Kidney (tissue), 14 donors: ENCODE measurements around the gene RGS3. TPM values are rescaled to one million over a fixed set of nuclear protein-coding genes. Genes with fewer than 3 reads are reported as not detected.

Source experiments
- DNase-seq, 5 donors: peaks; one replicate each; pipeline ENCODE4 v3.0.0-alpha.2; 2013 to 2020
- FAIRE-seq: peaks from 2 replicates; lab custom pipeline; 2012; peaks lifted over from hg19 to GRCh38; lab: Jason Lieb, UNC
- H3K27ac ChIP-seq, 2 donors: one replicate each; pipeline ENCODE4 v1.7.0; 2013; ENCODE audit warnings: low read depth in 2 of 2, low read length in 2 of 2, inconsistent platforms in 1 of 2
- H3K27me3 ChIP-seq: one replicate; pipeline ENCODE4 v1.7.1; 2013; ENCODE audit warnings: low read length, inconsistent platforms; ENCODE audit not compliant: control insufficient read depth, insufficient read depth
- H3K36me3 ChIP-seq, 3 donors: one replicate each; pipeline versions ENCODE4 v1.7.0 to v1.7.1; 2013; ENCODE audit warnings: low read length in 3 of 3, control low read depth in 1 of 3, inconsistent platforms in 1 of 3; ENCODE audit not compliant: insufficient read depth in 3 of 3, control insufficient read depth in 2 of 3
- H3K4me1 ChIP-seq, 3 donors: one replicate each; pipeline versions ENCODE4 v1.7.0 to v1.7.1; 2013; ENCODE audit warnings: low read length in 3 of 3, inconsistent platforms in 1 of 3, low read depth in 1 of 3; ENCODE audit not compliant: control insufficient read depth in 2 of 3, insufficient read depth in 2 of 3
- H3K4me3 ChIP-seq, 3 donors: one replicate each; pipeline versions ENCODE4 v1.7.0 to v1.8.1; 2013; ENCODE audit warnings: low read length in 3 of 3, control low read depth in 1 of 3, inconsistent platforms in 1 of 3
- H3K9ac ChIP-seq, 3 donors: one replicate each; pipeline versions ENCODE4 v1.7.0 to v1.7.1; 2013; ENCODE audit warnings: low read length in 3 of 3, control low read depth in 1 of 3, inconsistent platforms in 1 of 3
- H3K9me3 ChIP-seq, 3 donors: one replicate each; pipeline versions ENCODE4 v1.7.0 to v1.7.1; 2013; ENCODE audit warnings: low read length in 3 of 3, control low read depth in 1 of 3, inconsistent platforms in 1 of 3; ENCODE audit not compliant: control insufficient read depth in 2 of 3, insufficient read depth in 1 of 3
- intact Hi-C: fragments of 100-400 bp; cut with DNase I; formaldehyde crosslinking; loops from one replicate; pipeline ENCODE4 v1.11.1; 2022
- polyA plus RNA-seq: library from polyadenylated mRNA; stranded (reverse); fragments of 350-450 nt; fragmentation: Illumina TruSeq; extraction: RNeasy Lipid Tissue Mini Kit (QIAGEN cat#74804); gene quantifications from one replicate; pipeline ENCODE4 v1.2.3, GENCODE V29; 2014; ENCODE audit warnings: low read depth, low replicate concordance; ENCODE audit not compliant: insufficient read depth
- total RNA-seq: library from RNA; stranded (reverse); fragmentation: NEBNext Ultra II Directional; extraction: Animal tissue kit (Norgen Biotek cat#: 25700); gene quantifications from one replicate; pipeline ENCODE4 v1.2.1, GENCODE V29; 2021
- TF ChIP-seq, protein P1 (sequence below): IDR thresholded peaks from 3 replicates; pipeline ENCODE4 v1.5.1; 2012; ENCODE audit warnings: mild to moderate bottlenecking, moderate library complexity, borderline replicate concordance; ENCODE audit not compliant: insufficient read depth; ENCODE audit errors: extremely low read depth
- donor health status: control.
- donor health status: control.
- donor health status: control.
- donor health status: control.
- donor health status: control.
- donor health status: DM: yes; HTN: yes; CAD: no.
- donor health status: Normal renal cell carcinoma (clear cell type).

Gene RGS3
- total and polyA plus RNA-seq, 2 donors from 2014 or later = 114 to 137 TPM

DNA sequence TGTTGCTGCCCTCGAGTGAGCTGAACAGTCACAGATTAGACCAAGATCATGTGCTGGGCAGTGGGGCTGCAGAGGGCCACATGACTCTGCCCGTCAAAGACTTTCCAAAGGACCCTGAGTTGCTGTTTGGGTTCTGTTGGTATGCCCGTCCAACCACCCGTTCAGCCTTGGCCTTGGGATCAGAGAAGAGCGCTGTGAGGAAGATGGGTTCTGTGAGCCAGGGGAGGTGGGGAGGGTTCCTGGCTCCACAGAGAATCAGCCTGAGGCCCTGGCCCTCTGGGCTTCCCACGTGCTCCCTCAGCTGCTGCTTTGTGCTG lies 72.6 kb downstream of the RGS3 start:
- TF ChIP-seq, protein P1, sequence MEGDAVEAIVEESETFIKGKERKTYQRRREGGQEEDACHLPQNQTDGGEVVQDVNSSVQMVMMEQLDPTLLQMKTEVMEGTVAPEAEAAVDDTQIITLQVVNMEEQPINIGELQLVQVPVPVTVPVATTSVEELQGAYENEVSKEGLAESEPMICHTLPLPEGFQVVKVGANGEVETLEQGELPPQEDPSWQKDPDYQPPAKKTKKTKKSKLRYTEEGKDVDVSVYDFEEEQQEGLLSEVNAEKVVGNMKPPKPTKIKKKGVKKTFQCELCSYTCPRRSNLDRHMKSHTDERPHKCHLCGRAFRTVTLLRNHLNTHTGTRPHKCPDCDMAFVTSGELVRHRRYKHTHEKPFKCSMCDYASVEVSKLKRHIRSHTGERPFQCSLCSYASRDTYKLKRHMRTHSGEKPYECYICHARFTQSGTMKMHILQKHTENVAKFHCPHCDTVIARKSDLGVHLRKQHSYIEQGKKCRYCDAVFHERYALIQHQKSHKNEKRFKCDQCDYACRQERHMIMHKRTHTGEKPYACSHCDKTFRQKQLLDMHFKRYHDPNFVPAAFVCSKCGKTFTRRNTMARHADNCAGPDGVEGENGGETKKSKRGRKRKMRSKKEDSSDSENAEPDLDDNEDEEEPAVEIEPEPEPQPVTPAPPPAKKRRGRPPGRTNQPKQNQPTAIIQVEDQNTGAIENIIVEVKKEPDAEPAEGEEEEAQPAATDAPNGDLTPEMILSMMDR = no peak
- FAIRE-seq = no peak
- no peaks in the 10 kb centered on the region for H3K9me3 ChIP-seq
- H3K36me3 ChIP-seq = peaks cover 0 to 21% (median 20%) of the 10 kb centered on the region in 3 donors
- no peak overlapping the region for H3K9ac ChIP-seq
- H3K27ac ChIP-seq = peak overlapping the region in 1 of 2 donors; percentile 38
- peaks cover 0 to 20% (median 4%) of the 10 kb centered on the region in 3 donors for H3K4me1 ChIP-seq
- intact Hi-C loops = no loop called here
- H3K27me3 ChIP-seq = no peaks in the 10 kb centered on the region
- H3K4me3 ChIP-seq = no peak overlapping the region
- no peak for DNase-seq

DNA sequence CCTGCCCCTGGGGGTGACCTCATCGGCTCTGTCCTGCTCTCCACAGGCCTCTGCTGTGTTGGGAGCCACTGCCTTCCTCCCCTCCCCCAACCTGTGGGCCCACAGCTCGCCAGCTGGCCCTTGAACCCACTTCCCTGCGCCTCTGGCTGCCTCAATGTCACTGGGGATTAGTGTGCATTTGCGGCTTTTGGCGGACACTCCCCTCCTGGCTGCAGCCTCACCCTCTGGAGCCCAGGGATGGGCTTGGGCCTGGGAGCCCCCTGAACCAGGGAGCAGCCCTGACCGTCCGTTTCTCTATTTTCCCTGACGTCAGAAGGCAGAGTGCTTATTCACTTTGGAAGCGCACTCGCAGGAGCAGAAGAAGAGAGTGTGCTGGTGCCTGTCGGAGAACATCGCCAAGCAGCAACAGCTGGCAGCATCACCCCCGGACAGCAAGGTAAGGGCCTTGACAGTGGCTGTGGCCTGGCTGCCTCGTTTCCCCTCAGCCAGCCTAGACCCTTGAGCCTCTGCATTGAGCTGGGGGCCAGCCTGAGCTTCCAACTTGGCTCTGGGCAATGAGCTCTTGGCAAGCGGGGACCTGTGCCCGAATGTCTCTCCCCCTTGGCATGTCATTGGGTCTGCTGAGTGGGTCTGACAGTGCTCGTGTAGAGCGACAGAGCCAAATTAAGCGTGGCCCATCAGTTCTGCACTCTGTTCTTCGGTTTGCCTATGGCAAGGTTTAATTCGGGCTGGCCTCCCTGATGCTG lies 73.1 kb downstream of the RGS3 start:
- intact Hi-C loops = no loop called here
- TF ChIP-seq, protein P1 = no peak
- DNase-seq (peak in 2 of 5 donors; percentile 69 to 89), FAIRE-seq (no peak)
- Histone ChIP-seq H3K9ac (peak overlapping the region in 1 of 3 donors; percentile 10), H3K4me3 (no peak overlapping the region), H3K4me1 (peaks cover 0 to 20% (median 4%) of the 10 kb centered on the region in 3 donors), H3K9me3 (no peaks in the 10 kb centered on the region), H3K27me3 (no peaks in the 10 kb centered on the region), H3K36me3 (peaks cover 0 to 25% (median 20%) of the 10 kb centered on the region in 3 donors), H3K27ac (peak overlapping the region in 1 of 2 donors; percentile 27)

DNA sequence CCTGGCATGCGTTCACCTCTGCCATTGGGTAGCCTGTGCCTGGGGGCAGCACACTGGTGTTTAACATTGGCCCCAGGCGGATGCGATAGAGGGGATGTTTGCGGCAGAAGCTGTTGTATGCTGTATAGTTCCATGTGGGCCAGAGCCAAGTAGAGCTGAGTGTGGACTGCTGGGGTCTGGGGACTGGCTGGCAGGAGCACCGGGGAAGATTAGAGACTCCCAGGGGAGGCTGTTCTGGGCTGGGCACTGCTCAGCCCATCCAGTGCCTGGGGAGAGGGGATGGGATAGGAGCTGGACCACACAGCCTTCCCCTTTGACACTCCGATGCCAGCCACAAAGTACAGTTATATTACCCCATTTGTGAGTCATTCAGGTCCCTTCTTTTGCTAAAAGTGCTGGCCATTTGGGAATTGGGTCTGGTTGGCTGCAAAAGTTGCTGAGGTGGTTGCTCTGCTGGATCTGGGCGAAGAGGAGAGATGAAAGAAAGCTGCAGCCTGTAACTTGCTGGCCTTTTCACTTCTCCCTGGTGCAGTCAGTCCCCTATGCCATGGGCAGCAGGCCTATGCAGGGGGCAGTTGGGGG lies 73.8 kb downstream of the RGS3 start:
- TF ChIP-seq, protein P1 = no peak
- FAIRE-seq = no peak
- H3K27ac ChIP-seq = no peak overlapping the region

More for the DNA sequence above, 73.8 kb downstream of the RGS3 start:
- intact Hi-C loops = no loop called here
- peak overlapping the region in 1 of 3 donors; percentile 10 for H3K9ac ChIP-seq
- H3K9me3 ChIP-seq = no peaks in the 10 kb centered on the region
- H3K4me1 ChIP-seq = peaks cover 0 to 20% (median 4%) of the 10 kb centered on the region in 3 donors
- peaks cover 0 to 30% (median 15%) of the 10 kb centered on the region in 3 donors for H3K36me3 ChIP-seq
- peak in 1 of 5 donors; percentile 25 for DNase-seq
- H3K4me3 ChIP-seq = no peak overlapping the region
- no peaks in the 10 kb centered on the region for H3K27me3 ChIP-seq
